ENCODE measurements around the gene LIPA.
"Not testable (repeated sequence)": the region's sequence is repeated elsewhere in the genome, so short reads cannot be mapped to it uniquely, and the experiment has no call there.

LIPA gene

DNA sequence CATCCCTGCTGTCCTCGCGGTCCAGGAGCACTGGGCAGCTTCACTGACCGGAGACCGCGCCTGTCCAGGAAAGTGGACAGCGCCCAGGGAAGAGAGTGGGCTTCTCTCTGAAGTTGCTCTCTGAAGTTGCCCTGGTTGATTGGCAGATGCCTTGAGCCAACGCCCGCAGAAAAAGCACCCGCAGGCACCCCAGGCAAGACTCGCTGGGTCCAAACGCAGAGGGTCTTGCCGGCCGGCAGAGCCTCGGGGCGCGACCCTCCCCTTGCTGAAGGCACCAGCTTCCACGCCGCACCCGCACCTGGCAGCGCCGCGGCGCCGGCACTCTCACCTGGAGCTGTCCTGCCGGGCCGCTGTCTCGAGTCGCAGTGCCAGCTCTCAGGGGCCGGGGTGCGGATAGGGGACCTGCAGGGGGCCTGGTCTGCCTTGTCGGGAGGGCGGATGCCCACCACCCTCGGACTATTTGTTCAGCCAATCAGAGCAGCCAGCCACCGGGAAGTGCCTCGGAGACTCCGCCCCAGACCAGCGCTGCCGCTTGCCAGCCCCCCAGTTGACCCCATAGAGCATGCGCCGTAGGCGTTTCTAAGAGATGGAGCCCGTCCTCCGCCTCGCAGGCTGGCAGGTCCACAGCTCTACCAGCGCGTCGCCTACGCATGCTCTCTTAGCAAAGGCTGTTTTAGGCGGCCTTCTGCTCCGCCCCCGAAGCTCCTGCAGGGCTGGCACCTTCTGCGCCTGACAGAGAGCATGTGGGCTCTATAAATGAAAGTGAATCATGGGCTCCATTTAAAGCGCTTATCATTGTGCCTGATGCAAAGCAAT lies at the start of gene LIPA:
TSS of gene LIPA (minus strand) at position 367 of the 816 bp plus-strand sequence. CDS start 4,127 bp downstream, outside the sequence.
- peak; percentile 97 for DNase-seq (ENCODE audit: low read depth)

- DNase-seq (ENCODE audit: low read depth) = peak; percentile 53
Observed at GRCh38 chr10:89301232-89301631, 49.7 kb upstream of the LIPA start.

DNA sequence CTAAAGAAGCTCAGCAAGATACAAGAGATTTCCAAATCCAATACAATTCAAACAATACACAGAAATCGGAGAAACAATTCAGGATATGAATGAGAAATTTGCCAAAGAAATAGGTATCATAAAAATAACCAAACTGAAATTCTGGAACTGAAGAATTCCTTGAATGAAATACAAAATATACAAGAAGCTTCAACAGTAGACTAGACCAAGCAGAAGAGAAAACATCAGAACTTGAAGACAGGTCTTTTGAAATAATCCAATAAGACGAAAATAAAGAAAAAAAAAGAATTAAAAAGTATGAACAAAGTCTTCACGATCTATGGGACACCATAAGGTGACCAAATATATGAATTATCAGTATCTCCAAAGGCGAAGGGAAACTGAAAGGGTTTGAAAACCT lies 47.5 kb upstream of the LIPA start:
- no peak for DNase-seq (ENCODE audit: low read depth)

GRCh38 chr10:89297791-89298190 lies 46.2 kb upstream of the LIPA start:
- DNase-seq (ENCODE audit: low read depth) = no peak

DNA sequence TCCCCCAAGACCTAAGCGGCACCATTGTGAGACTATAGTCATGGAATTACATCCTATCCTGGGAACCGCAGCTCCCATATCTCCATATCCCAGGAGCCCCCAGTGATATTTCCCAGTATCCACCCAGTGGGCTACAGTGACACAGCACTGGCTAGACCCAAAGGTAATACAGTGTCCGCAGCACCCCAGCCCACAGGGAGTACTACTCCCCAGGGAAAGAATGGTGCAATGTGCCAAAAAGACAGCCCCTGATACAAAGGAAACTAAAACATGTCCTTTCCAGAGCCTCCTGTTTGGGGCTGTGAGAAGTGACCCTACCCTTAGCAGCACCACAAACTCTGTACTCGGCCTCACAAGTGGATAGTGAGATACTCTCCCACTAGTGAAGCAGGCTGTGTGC lies 45.8 kb upstream of the LIPA start:
- DNase-seq (ENCODE audit: low read depth) = no peak

DNA sequence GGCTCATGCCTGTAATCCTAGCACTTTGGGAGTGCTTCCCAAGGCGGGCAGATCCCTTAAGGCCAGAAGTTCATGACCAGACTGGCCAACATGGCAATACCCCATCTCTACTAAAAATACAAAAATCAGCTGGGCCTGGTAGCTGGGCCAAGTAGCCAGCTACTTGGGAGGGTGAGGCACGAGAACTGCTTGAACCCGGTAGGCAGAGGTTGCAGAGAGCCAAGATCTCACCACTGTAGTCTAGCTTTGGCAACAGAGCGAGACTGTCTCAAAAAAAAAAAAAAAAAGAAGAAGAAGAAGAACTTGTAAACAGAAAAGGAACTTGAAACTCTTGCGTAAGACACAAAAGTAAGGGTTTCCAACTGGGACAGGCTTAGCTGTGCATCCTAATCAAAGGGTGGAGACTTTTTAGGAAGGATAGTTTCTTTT lies 44.7 kb upstream of the LIPA start:
- peak; percentile 82 for DNase-seq (ENCODE audit: low read depth)

GRCh38 chr10:89295597-89295996 lies 44.0 kb upstream of the LIPA start:
- DNase-seq (ENCODE audit: low read depth) = peak; percentile 95

DNA sequence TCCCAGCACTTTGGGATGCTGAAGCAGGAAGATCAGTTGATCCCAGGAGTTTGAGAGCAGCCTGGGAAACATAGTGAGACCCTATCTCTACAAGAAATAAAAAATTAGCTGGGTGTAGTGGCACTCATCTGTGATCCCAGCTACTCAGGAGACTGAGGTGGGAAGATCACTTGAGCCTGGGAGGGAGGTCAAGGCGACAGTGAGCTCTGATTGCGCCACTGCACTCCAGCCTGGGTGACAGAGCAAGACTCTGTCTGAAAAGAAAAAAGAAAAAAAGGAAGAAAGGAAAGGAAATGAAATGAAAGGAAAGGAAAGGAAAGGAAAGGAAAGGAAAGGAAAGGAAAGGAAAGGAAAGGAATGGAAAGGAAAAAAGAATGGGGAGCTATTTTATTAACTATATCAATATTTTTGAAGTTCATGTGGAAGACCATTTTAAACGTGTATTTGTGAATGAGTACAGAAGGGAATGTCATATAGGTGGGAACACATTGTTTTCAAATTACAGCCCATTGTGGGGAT lies 43.2 kb upstream of the LIPA start:
- no peak for DNase-seq (ENCODE audit: low read depth)

DNA sequence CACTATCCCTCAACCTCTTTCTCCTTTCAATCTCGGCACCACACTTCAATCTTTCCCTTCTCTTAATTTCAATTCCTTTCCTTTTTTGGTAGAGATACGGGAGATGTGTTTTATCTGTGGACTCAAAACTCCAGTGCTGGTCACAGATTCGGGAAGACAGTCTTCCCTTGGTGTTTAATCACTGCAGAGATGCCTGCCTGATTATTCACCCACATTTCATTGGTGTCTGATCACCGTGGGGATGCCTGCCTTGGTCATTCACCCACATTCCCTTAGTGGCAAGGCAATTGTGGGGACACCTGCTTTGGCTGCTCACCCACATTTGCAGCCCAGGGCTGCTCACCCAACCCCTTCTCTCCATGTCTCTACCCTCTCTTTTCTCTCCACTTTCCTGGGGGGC lies 33.7 kb upstream of the LIPA start:
- DNase-seq (ENCODE audit: low read depth) = peak; percentile 50

GRCh38 chr10:89284711-89285110 lies 33.1 kb upstream of the LIPA start:
- not testable (repeated sequence) for DNase-seq (ENCODE audit: low read depth)

DNA sequence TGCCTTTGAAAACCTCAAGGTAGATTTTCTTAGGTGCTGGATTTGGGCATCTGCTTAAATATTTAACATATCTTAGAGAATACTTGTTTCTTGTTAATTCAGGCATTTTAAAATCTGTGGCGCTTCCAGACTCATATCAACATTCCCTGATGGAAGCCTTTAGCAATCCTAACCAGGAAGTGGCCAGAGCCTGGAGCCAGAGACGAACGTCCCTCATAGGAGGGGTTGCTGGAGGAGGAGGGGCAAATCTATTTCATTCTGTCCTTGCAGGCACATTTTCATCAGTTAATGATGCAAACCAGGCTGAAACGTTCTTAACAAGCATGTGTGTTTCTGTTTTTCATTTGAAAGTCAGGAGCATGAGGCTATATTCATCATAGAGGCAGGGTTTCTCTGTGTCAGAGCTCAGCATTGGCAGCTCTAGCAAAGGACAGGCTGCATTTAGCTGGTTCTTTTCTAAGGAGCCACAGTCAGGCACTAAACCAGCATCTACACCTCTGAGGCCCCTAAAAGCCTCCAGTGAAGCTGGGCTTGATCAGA lies 32.4 kb upstream of the LIPA start:
- peak; percentile 90 for DNase-seq (ENCODE audit: low read depth)

GRCh38 chr10:89283025-89283935 lies 31.7 kb upstream of the LIPA start:
- DNase-seq (ENCODE audit: low read depth) = peak; percentile 62

DNA sequence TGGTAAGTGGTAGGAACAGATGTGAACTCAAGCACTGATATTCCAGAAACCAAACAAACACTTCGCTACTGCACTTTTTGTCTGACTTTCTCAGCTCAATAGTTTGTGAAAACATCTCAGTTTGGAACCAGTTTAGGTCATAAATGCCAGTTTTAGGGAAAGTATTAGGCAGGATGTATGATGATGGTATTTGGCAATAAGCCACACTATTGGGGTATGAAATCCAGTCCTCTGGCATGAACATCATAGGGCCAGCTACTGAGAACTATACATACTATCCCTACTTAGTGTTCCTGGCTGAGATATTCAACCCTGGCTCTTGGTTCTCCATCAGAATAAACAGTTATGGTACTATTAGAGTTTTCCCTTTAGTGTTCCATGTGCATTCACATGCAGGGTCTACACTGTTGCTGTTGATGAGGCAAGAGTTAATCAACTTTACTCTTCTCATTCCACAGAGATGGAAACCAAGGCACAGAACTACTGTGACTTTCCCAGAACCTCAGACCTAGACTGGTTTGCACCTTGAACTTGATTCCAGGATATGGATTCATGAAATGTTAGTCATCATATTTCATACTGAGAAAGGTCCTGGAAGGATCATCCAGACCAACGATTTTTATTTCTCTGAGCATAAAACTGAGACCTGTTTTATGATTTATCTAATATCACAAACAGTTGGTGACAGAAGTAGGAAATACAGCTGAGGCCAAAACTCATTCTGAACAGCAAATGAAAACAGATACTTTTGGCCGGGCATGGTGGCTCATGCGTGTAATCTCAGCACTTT lies 30.2 kb upstream of the LIPA start:
- DNase-seq (ENCODE audit: low read depth) = no peak

GRCh38 chr10:89280508-89280907 lies 28.9 kb upstream of the LIPA start:
- no peak for DNase-seq (ENCODE audit: low read depth)

DNA sequence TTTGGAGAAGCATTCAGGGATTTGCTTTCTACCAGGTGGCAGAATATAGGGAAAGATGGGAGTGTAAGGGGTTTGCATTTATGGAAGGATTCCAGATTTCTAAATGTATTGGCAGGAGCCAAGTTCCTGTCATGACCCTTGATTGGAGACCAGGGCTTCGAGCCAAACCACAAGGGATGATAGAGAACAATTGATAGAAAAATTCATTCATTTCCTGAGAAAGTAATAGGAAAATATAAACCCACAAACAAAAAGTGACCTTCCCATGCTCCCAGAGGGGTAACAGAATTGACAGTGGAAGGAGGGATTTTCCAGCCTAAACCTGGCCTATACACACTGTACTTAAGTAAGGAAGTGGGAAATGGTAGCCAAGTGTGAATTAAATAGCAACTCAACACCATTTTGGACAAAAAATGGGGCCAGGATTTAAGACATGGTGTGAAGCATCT lies 27.9 kb upstream of the LIPA start:
- peak; percentile 76 for DNase-seq (ENCODE audit: low read depth)

DNA sequence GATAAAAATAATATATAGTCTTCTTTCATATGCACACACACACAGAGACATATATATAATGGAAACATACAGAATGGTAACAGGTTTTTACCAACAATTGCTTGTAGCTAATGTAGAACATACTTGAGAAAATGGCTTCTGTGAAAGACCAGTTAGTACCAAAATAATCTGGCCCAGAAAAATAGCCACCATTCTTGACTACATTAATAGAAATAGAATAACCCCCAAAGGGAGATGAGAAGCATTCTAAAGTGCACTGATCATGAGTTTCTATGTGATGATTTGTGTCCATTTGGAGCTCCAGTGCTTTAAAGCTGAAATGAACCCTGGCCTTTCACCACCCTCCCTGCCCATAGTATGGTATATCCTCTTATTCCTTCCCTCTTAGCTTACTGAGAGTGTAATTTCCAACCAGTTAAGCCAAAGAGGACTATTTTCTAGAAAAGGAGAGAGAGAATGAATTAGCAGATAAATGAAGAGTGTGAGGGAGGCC lies 27.4 kb upstream of the LIPA start:
- no peak for DNase-seq (ENCODE audit: low read depth)

DNA sequence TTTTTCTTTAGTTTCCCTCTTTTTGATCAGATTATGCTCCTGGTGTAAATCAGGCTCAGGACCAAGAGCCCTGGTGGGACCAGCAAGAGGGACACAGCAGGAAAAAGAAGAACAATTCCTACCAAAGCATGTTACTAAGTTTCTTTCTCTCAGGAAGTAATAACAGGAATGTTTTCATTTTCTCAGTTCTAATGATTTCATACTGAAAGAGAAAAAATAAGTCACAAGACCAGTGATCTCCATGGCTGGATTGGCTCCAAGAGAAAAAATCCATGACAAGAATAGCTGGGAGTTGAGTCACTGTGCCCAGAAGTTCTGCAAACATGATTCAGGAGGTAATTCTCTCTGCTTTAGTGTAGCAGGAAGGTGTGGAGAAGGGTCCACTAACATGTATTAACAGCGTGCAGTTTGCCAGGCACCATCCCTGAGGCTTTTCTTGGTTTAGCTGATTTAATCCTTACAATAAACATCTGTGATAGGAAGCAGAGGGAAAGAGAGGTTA lies 26.5 kb upstream of the LIPA start:
- peak; percentile 98 for DNase-seq (ENCODE audit: low read depth)

DNA sequence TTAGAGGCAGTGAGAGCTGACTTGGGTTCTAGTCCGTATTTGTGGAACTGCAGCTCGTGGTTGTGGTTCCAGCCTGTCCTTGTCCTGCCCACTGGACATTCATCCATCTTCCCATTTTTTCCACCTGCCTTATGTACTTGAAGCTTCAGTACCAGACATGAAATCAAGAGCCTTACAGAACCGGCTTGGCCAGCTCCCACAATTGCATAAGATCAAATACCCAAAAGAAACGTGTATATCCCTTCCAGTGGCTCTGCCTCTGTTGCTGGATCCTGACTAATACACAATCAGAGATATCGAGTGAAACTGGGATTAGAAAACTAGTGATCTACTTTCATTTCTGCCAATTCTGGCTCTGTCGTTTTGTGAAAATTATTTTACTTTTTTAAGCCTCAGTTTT lies 23.8 kb upstream of the LIPA start:
- DNase-seq (ENCODE audit: low read depth) = peak; percentile 63

DNA sequence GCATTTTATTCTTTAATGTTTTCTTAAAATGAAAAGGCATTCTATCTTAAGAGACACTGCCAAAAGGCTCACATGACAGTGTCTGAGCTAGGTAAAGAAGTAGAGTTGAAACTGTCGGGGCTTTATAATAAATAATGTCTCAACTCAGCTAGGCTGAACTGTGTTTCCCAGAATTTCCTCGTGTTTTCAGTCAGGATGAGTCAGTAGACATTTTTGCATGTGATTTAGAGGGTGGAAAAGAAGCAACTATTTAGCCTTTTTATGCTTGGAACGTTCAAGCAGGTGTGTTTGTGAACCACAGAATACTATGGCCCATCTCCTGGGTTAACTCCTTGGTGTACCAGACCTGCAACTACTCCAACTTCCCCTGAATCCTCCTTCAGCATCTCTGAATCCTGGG lies 23.4 kb upstream of the LIPA start:
- DNase-seq (ENCODE audit: low read depth) = peak; percentile 82

GRCh38 chr10:89273680-89274079 lies 22.1 kb upstream of the LIPA start:
- DNase-seq (ENCODE audit: low read depth) = no peak

- no peak for DNase-seq (ENCODE audit: low read depth)
Observed at GRCh38 chr10:89271532-89271931, 20.0 kb upstream of the LIPA start.

All from amniotic epithelial cell (primary cell).